GM19395 (cell line): ENCODE measurements around the gene BNIP2.
"Not testable (repeated sequence)": the region's sequence is repeated elsewhere in the genome, so short reads cannot be mapped to it uniquely, and the experiment has no call there.

Experiments used
- ATAC-seq: cut with Tn5 transposase; IDR thresholded peaks from one replicate; pipeline ENCODE4 v1.9.1; 2021; ENCODE audit warnings: mild to moderate bottlenecking, moderate library complexity; ENCODE audit not compliant: unreplicated experiment

The BNIP2 gene, protein sequence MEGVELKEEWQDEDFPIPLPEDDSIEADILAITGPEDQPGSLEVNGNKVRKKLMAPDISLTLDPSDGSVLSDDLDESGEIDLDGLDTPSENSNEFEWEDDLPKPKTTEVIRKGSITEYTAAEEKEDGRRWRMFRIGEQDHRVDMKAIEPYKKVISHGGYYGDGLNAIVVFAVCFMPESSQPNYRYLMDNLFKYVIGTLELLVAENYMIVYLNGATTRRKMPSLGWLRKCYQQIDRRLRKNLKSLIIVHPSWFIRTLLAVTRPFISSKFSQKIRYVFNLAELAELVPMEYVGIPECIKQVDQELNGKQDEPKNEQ

DNA sequence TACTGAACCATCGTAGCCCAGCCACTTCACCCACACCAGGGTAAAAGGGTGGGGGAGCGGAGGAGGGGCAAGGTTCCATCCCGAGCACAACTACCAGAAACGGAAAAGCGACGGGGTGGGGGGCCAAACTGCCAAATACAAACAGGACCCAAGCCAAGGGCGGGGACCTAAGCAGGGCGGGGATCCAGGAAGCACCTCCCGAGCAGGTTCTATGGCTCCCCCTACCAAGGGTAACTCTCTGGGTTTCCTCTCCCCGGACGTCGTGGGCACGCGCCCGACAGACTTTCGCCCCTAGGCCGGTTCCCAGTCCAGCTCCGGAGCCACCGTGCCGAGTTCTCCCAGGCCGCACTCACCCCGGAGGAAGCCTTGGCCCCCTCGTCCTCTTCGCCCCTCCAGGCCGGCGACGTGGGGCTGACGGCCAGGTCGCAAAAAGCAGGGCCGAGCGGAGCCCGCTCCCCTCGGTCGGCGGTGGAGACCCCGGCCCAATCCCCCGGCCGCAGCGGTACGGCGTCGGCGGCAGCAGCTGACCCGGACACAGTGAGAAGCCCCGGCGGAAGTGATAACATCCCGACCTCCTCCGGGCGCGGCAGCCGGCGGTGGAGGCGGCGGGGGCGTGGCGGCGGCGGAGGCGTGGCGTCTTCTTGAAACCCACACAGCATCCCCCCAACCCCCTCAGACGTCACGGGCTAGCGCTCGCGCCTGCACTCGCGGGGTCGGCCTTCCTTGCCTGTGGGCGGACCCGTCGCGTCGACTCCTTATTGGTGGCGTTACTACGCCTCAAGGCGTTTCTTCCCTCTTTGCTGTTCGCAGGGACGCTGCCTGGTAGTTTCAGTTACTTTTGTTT, at the start of gene BNIP2:
Gene BNIP2, minus strand, starts transcription at position 539 of the 844 bp plus-strand sequence. CDS start 6,863 bp downstream, outside the sequence.
- peak; percentile 90 for ATAC-seq

DNA sequence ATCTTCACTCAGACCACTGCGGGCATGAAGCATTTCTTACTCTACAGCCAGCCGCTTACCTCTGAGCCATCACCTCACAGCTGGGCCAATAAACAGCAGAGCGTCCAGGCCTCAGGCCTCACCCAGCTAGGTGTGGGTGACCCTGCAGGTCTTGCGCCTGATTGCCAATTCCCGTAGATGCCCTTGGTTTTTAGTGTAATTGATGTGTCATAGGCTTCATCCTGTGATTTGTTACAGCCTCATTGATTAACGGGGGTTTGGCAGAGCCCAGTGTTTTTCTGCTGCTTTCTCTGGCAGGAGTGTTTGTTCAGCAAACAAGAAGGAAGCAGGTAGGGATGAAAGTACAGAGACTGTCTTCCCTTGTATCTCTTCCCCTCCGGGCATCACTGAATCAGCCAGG, 49.6 kb upstream of the BNIP2 start:
- no peak for ATAC-seq

DNA sequence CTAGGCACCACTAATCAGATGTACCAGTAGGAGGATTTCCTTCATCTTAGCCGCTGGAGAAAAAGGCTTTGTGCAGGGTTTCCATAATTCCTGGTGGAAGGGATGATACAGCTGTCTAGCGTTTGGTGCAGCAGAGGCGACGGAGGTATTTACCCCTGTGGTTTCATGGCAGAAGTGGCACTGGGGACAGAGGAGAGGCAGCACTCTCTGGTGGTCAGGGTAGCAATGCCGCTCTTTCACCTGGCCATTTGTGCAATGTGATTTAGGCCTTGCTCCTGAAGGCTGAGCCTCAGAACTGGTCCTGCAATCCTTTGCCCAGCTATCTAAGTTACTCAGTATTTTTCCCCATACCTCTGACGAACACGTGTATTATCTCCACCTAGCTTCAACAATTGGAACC, 47.1 kb upstream of the BNIP2 start:
- ATAC-seq: no peak

DNA sequence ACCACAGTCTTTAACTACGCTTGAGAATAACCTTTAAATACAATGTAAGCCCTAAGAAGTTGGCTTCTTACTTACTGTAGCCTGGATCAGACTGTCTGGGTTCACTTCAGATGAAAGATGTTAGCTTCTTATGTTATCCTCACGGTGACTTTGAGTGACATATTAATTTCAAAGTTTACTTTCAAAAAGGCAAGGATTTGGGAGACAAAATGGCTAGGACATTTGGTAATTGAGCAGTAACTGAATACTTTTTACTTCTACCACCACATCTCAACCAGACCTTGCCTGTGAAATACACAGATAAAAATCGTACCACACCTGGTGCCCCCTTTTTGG, 36.0 kb upstream of the BNIP2 start:
- ATAC-seq: no peak

DNA sequence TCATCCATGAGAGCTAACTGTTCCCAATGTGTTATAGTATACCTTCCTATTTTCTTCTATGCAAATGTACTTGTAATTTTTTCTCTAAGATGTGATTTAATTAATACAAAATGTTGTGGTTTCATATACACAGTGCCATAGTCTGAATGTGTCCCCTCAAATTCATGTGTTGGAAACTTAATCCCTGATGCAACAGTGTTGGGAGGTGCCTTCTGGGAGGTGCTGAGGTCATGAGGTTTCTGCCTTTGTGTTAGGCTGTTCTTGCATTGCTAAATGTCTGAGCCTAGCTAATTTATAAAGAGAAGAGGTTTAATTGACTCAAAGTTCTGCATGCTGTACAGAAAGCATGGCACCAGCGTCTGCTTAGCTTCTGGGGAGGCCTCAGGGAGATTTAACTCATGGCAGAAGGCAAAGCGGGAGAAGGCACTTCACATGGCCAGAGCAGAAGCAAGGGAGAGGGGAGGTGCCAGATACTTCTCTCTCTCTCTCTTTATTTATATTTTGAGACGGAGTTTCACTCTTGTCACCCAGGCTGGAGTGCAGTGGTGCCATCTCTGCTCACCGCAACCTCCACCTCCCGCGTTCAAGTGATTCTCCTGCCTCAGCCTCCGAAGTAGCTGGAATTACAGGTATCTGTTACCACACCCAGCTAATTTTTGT, 34.7 kb upstream of the BNIP2 start:
- no peak for ATAC-seq

DNA sequence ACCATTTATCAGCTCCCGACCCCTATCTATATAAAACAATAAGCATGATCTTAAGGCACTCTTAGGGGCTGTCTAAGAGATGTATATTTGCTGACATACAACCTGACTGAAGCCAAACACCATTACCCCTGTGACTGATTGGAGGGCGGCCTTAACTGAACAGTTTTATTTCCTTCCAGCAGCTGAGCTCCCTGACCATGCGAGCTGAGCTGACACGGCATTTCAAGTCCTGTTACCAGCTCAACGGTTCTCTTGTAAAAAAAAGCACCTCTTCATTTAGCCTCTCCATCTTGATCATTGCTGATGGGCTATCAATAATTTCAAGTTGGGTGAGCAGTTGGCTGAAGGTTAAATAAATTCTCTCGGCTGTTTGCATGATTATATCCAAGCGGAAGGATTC, 33.4 kb upstream of the BNIP2 start:
- ATAC-seq: no peak

DNA sequence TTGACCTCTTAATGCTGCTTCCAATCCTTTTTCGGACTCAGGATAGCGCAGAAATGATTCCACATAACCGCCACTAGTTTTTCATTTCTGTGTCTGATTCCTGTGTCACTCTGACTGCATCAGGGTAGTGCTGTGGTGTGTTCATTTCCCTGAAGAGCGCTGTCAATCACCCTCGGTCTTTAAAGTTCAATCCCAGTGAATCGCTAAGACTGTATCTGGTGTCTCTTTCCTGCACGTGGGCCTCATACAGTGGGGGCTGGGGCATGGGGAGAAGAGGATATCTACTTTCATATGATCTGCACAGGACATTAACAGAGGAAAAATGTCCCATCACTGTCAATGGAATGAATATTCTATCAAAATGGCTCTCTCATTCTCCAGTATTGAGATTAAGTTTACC, 32.9 kb upstream of the BNIP2 start:
- ATAC-seq: no peak

DNA sequence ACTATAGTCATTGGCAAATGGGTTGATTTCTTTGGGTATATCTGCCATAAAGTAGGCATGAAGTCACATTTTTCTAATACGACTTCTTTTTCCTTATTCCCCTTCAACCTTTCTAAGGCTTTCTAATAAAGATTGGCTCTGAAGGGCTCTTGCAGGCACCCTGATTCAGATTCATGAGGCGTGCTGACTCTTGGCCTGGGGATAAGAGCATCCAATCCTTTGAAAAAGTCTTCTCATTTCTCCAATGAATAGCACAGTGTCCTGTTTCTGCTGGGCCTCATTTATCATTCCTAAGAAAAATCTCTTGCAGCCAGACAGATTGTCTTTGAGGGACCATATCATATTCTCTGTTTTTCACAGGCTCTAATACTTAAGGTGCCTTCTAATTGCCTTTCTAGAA, 32.3 kb upstream of the BNIP2 start:
- no peak for ATAC-seq

DNA sequence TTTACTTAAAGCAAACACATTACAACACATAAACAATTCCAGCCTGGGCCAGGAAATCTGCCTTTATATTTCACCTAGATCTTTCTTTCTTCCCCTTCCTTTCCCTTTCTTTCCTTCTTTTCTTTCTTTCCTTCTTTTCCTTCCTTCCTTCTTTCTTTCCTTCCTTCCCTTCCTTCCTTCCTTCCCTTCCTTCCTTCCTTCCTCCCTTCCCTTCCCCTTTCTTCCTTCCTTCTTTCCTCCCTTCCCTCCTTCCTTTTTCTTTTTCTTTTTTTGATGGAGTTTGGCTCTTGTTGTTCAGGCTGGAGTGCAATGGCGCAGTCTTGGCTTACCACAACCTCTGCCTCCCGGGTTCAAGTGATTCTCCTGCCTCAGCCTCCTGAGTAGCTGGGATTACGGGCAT, 24.1 kb upstream of the BNIP2 start:
- ATAC-seq: no peak

DNA sequence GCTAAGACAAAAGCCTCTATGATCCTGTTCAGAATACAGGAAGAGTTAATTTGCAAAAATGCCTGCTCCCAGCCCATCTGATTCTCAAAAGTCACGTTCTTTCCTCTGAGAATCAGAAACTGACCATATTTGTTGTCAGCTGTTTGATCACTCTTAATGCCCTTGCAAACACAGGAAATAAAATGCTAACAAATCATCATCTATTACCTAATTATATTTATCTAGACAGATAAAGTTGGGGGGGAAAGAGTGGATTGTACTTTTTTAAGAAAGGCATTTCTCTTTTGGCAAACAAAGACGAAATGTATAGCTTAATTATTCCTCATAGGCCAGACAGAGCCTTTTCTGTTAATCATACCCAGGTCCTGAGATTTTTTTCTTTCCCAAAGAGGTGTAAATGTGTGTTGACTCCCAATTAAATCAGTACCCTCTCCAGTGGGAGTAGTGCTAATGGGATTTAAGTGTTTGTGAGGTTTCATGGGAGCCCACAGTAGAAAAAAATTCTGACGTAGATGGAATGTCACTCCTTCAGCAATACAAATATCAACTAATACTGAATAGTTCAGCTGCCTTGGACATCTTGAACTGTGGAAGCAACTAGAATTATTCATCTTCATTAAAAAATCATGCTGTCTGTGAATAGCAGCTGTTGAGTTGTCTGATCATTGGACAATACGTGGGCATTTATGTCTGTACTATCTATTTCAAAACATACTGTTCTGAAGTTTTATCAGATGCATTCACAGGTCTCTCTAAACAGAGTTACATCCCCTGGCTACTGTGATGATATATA, 22.5 kb upstream of the BNIP2 start:
- ATAC-seq: no peak

DNA sequence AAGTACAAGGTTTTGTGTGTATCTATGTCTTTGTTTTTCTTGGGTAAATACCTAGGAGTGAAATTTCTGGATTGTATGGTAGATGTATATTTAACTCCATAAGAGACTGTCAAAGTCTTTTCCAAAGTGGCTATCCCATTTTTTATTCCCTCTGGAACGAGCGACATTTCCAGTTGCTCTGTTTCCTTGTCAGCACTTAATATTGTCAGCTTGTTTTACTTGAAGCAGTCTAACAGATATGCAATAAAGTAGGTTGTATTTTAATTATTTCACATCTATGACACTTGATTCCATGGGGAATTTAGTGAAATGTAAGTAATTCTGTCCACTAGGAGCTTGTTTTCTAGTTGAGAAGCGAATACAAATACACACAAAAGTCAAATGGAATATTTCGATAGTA, 18.5 kb upstream of the BNIP2 start:
- ATAC-seq: no peak

DNA sequence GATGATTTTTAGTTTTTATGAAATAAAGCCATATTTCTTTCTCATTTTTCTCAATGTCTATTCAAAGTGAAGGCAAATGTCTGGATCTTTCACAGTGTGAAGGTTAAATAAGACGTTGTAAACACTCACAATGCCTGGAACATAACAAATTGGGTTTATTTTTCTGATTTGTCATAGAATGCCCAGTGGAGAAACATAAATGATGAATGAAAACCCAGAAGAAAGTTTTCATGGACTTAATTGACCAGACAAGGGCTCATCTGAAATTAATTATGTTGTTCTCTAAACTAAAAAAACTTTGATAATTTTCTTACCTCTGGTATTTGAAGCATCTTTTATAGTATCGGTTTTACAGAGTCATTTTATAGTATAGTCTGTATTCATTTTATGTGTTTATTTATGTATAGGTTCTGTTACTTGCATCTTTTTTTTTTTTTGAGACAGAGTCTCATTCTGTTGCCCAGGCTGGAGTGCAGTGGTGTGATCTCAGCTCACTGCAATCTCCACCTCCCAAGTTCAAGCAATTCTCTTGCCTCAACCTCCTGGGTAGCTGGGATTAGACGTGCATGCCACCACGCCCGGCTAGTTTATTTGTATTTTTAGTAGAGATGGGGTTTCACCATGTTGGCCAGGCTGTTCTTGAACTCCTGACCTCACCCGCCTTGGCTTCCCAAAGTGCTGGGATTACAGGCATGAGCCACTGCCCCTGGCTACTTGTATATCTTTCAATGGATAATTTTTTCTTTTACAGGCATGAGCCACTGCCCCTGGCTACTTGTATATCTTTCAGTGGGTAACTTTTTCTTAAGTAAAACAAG, 15.1 kb upstream of the BNIP2 start:
- no peak for ATAC-seq

DNA sequence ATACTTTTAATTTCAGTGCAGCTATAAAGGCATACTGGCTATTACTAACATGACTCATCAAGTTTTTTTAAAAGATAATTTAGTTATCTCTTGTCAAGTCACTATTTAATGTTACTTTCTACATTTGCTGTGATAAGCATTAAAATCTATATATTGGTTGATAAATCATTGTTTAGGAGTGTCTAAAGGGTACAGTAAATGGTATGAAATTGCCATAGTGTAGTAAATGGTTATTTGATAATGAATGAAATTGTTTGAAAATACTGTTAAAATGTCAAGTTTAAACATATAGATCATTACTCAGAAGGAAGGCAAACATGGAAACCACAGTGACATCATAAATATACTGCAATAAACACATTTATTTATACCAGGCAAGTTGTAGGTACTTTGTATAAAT, 13.2 kb upstream of the BNIP2 start:
- ATAC-seq: no peak

DNA sequence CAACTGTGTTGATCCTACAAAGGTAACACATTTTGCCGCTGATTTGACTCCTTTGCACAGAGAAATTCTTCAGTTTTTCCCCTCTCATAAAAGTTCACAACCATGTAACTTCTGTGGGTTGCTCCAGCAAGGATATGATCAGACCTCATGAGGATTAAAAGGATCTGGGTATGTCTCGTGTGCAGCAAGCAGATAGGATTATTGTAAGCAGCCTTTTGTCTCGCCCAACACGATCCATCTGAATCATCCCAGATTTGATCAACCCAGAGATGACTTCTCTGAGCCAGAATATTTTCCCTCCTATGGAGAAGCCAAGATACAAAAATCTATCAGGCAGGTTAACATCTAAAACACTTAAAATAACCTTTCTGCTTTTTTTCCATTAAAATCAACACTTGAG, 12.8 kb upstream of the BNIP2 start:
- no peak for ATAC-seq

DNA sequence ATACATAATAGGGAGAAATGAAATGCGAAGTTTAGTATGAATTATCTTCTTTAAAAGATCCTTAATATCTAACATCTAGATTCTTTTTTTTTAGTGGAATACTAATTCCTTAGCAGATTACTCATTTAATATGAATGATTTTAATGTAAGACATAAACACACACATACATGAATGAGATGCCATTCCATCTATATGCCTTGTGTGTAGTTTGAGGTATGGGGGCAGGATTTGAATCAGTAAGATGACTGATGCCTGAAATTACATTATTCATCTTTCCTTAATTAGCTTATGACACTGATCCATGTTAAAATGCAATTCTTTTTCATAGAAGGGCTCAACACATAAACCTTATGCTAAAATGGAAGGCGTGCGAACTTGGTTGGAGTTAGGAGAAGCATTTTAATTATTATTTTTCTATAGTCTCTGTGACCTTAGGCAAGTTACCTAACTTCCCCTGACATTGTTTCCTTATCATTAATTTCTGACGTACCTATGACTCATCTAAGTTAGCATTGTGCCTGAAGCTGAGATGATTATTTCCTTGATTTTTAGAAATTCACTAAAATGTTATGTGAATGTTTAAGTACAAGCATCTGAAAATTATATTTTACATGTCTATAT, 10.8 kb upstream of the BNIP2 start:
- ATAC-seq: no peak

DNA sequence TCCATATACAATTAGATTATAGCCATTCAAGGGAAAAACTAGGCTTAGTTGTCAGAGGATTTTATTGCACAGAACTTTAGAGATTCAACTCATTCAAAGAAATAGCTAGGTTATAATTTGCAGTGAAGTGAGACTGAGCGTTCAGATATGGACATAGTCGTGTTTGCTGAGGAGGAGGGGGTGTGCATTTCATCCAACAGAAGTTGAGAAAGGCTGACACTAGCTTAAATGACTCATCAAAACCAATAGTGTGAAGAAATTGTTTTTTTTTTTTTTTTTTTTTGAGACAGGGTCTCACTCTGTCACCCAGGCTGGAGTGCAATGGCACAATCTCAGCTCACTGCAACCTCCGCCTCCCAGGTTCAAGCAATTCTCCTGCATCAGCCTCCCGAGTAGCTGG, 8.9 kb upstream of the BNIP2 start:
- ATAC-seq: not testable (repeated sequence)

DNA sequence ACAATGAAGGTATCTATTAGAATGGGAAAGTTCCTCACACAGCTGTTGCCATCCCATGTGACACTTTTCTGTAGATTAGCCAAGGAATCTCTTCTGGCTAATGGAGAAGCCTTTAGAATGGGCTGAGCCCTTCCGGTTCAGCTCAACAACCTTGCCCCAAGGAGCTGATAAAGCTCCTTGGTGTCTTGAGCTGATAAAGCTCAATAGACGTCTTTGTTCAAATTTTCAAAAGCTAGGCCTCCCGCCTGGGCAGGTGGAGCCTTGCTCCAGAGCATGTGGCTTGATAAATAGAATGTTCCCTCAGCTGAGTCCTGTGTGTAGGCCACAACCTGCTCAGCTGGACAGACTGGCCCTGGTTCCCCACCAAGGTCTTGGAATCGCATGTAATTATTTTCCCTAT, 7.2 kb upstream of the BNIP2 start:
- ATAC-seq: no peak

DNA sequence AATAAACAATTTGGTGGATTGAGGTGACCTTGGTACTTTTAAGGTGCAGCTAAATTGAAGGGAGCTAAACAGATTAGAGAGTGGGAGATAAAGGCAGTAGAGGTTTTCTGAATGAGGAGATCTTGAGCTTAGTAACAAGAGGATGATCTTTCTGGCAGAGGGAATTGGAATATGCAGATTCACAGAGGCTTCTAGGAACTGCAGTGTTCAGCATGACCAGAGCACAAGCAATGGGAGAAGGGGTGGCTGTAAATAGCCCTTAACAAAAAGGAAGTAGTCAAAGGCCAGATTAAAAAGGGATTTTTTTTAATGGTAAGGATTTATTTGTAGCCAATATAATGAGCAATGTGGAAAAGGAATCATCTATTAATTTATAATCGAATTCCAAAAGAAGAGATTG, 5.7 kb upstream of the BNIP2 start:
- no peak for ATAC-seq

DNA sequence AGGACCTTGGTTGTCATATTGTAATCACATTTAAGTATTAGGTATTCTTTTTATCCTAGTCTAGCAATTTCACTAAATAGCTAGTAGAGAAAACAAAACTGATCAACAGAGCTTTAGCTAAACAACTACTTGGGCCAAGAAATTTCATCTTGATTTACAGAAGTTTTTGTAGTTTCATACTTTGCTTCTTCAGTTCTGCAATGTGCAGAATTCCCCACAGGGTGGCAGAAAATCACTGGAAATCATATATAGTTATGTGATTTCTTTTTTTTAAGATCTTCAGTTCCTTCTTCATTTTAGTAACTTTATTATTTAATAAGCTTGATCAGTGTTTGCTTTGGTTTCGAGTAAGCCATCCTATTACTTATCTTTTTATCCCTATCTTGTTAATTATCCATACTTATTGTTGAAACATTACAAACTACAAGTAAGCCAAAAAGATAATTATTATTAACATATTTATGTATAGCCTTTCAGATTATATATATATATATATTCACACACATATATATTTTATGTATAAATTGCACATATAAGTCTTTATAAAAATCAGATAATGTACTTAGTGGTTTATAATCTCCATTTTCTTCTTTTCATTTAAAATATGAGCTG, 2.2 kb upstream of the BNIP2 start:
- ATAC-seq: no peak
